SK-N-SH (cell line): Measurements from ENCODE around the gene RPS19. TPM values are rescaled to one million over a fixed set of nuclear protein-coding genes. Genes with fewer than 3 reads are reported as not detected.

ENCODE experiments used
- CTCF ChIA-PET: fragments of 300-600, 350-600 bp; formaldehyde crosslinking; extraction: SDS; loops from one replicate; lab custom pipeline; 2021; lab: Yijun Ruan, JAX
- POLR2A ChIA-PET: fragments of 350-600 bp; sonication (Branson Sonifier 250); formaldehyde crosslinking; extraction: SDS; loops from one replicate; lab custom pipeline; 2020; ENCODE audit warnings: antibody characterized with exemption, inconsistent platforms; lab: Yijun Ruan, JAX
- DNase-seq: peaks from one replicate; pipeline ENCODE4 v3.0.0; 2012
- H2AFZ ChIP-seq: fragments of 200-600 bp; sonication (generic); 2 replicates; pipeline ENCODE4 v1.8.1; 2016; ENCODE audit warnings: antibody characterized with exemption, mild to moderate bottlenecking, low read depth
- H3F3A ChIP-seq: fragments of 200-600 bp; sonication (generic); replicated peaks from 2 replicates; pipeline ENCODE3; 2016; ENCODE audit warnings: antibody characterized with exemption, mild to moderate bottlenecking; ENCODE audit not compliant: insufficient read depth
- H3K27ac ChIP-seq, 2 experiments: fragments of 200-500 bp in 1 of 2; fragments of 200-600 bp in 1 of 2; sonication (Bioruptor generic) in 1 of 2; sonication (generic), shearing (Covaris generic) in 1 of 2; 2 replicates each; pipeline versions ENCODE4 v1.5.1 to v1.6.1; 2014 to 2016; ENCODE audit warnings: low read depth in 2 of 2, inconsistent platforms in 1 of 2, low read length in 1 of 2, mild to moderate bottlenecking in 1 of 2, mixed read lengths in 1 of 2
- H3K27me3 ChIP-seq: fragments of 200-600 bp; sonication (generic), shearing (Covaris generic); 2 replicates; pipeline ENCODE4 v1.6.1; 2016; ENCODE audit warnings: mixed run types; ENCODE audit not compliant: insufficient read depth
- H3K36me3 ChIP-seq, 2 experiments: fragments of 200-500 bp in 1 of 2; fragments of 200-600 bp in 1 of 2; sonication (Bioruptor generic) in 1 of 2; sonication (generic) in 1 of 2; replicated peaks in 1 of 2; 2 replicates each; pipeline versions ENCODE3 to v1.5.1; 2014 to 2016; ENCODE audit warnings: low read length in 1 of 2, mild to moderate bottlenecking in 1 of 2; ENCODE audit not compliant: insufficient read depth in 2 of 2, control insufficient read depth in 1 of 2
- H3K4me1 ChIP-seq, 2 experiments: fragments of 200-500 bp in 1 of 2; fragments of 200-600 bp in 1 of 2; sonication (Bioruptor generic) in 1 of 2; sonication (generic), shearing (Covaris generic) in 1 of 2; 2 replicates each; pipeline versions ENCODE4 v1.5.1 to v1.6.1; 2014 to 2016; ENCODE audit warnings: low read depth in 1 of 2, low read length in 1 of 2, mixed run types in 1 of 2; ENCODE audit not compliant: insufficient read depth in 2 of 2, control insufficient read depth in 1 of 2
- H3K4me2 ChIP-seq: fragments of 200-600 bp; sonication (generic), shearing (Covaris generic); 2 replicates; pipeline ENCODE4 v1.6.1; 2017; ENCODE audit warnings: mixed run types
- H3K4me3 ChIP-seq, 2 experiments: fragments of 200-500 bp in 1 of 2; fragments of 200-600 bp in 1 of 2; sonication (Bioruptor generic) in 1 of 2; sonication (generic), shearing (Covaris generic) in 1 of 2; 2 replicates each; pipeline versions ENCODE4 v1.5.1 to v1.8.1; 2014 to 2016; ENCODE audit warnings: low read depth in 2 of 2, inconsistent platforms in 1 of 2, low read length in 1 of 2, mild to moderate bottlenecking in 1 of 2, mixed read lengths in 1 of 2, moderate library complexity in 1 of 2
- H3K79me2 ChIP-seq: fragments of 200-600 bp; sonication (generic); 2 replicates; pipeline ENCODE4 v1.8.1; 2017; ENCODE audit warnings: mild to moderate bottlenecking; ENCODE audit not compliant: insufficient read depth
- H3K9ac ChIP-seq: fragments of 200-600 bp; sonication (generic); 2 replicates; pipeline ENCODE4 v1.6.1; 2017; ENCODE audit warnings: mixed run types
- H3K9me2 ChIP-seq: fragments of 200-600 bp; sonication (generic); 2 replicates; pipeline ENCODE4 v1.6.1; 2017; ENCODE audit warnings: mixed run types
- H3K9me3 ChIP-seq: fragments of 200-600 bp; sonication (generic); 2 replicates; pipeline ENCODE4 v1.6.1; 2017; ENCODE audit warnings: mixed run types, mild to moderate bottlenecking, moderate library complexity
- H4K20me1 ChIP-seq: fragments of 200-600 bp; sonication (generic); 2 replicates; pipeline ENCODE4 v1.6.1; 2017; ENCODE audit warnings: mild to moderate bottlenecking, mixed run types; ENCODE audit not compliant: insufficient read depth
- CTCF ChIP-seq: fragments of 200-600 bp; sonication (generic); IDR thresholded peaks from 2 replicates; pipeline ENCODE4 v1.6.1; 2017; ENCODE audit warnings: antibody characterized with exemption, mild to moderate bottlenecking, moderate library complexity
- EP300 ChIP-seq, 2 experiments: IDR thresholded peaks; 2 replicates each; pipeline versions ENCODE4 v1.4.0 to v1.6.1; 2012; ENCODE audit warnings: borderline replicate concordance in 1 of 2, low read depth in 1 of 2, low read length in 1 of 2
- FOSL2 ChIP-seq: IDR thresholded peaks from 2 replicates; pipeline ENCODE4 v1.4.0; 2012; ENCODE audit warnings: low read depth, mild to moderate bottlenecking, moderate library complexity, borderline replicate concordance
- FOXJ3 ChIP-seq: sonication (generic); formaldehyde crosslinking; IDR thresholded peaks from 2 replicates; pipeline ENCODE4 v1.5.1; 2020; ENCODE audit warnings: mild to moderate bottlenecking, missing genetic modification reagents
- GATA2 ChIP-seq: sonication (generic); formaldehyde crosslinking; IDR thresholded peaks from 2 replicates; pipeline ENCODE4 v1.5.0; 2020; ENCODE audit warnings: mild to moderate bottlenecking, missing genetic modification reagents
- JUND ChIP-seq: IDR thresholded peaks from 2 replicates; pipeline ENCODE4 v1.4.0; 2012
- MXI1 ChIP-seq: IDR thresholded peaks from 2 replicates; pipeline ENCODE4 v1.6.1; 2012; ENCODE audit warnings: mild to moderate bottlenecking, low read depth, low read length, improper control_type of control experiment
- NFIC ChIP-seq: IDR thresholded peaks from 2 replicates; pipeline ENCODE4 v1.4.0; 2012; ENCODE audit warnings: borderline replicate concordance
- NRF1 ChIP-seq: IDR thresholded peaks from 2 replicates; pipeline ENCODE4 v1.6.1; 2012; ENCODE audit warnings: low read depth, mild to moderate bottlenecking, low read length
- RCOR1 ChIP-seq: fragments of 150-350 bp; IDR thresholded peaks from 2 replicates; pipeline ENCODE4 v1.6.1; 2017; ENCODE audit warnings: antibody characterized with exemption, low read length
- RFX5 ChIP-seq: IDR thresholded peaks from 2 replicates; pipeline ENCODE4 v1.6.1; 2012; ENCODE audit warnings: mild to moderate bottlenecking, improper control_type of control experiment, low read length
- RXRA ChIP-seq: IDR thresholded peaks from 2 replicates; pipeline ENCODE4 v1.4.0; 2012; ENCODE audit warnings: low read depth, mild to moderate bottlenecking, borderline replicate concordance
- SMC3 ChIP-seq: IDR thresholded peaks from 2 replicates; pipeline ENCODE4 v1.6.1; 2012; ENCODE audit warnings: low read depth, low read length, improper control_type of control experiment
- TAF1 ChIP-seq: IDR thresholded peaks from 2 replicates; pipeline ENCODE4 v1.6.1; 2012; ENCODE audit warnings: low read depth, mild to moderate bottlenecking, low read length, moderate library complexity, borderline replicate concordance
- TCF12 ChIP-seq: IDR thresholded peaks from 2 replicates; pipeline ENCODE4 v1.4.0; 2012
- TEAD4 ChIP-seq: IDR thresholded peaks from 2 replicates; pipeline ENCODE4 v1.4.0; 2012; ENCODE audit warnings: mild to moderate bottlenecking, borderline replicate concordance; ENCODE audit not compliant: insufficient read depth
- USF2 ChIP-seq: fragments of 150-350 bp; IDR thresholded peaks from 2 replicates; pipeline ENCODE4 v1.6.1; 2017; ENCODE audit warnings: antibody characterized with exemption, low read length, low read depth, borderline replicate concordance
- WGBS: methylation state at CpG from one replicate; pipeline ENCODE4 v1.1.6; 2017; ENCODE audit warnings: low lambda C conversion rate; 5-methylcytosine and 5-hydroxymethylcytosine counted together
- polyA plus RNA-seq, 3 experiments: library from polyadenylated mRNA; depleted of rRNA; stranded (reverse); fragments of >200 nt; gene quantifications; 2 replicates each; pipeline ENCODE4 v1.2.3, GENCODE V29; 2012
- TF ChIP-seq, protein P1 (sequence below): IDR thresholded peaks from 2 replicates; pipeline ENCODE4 v1.4.0; 2012; ENCODE audit warnings: low read depth
- TF ChIP-seq, protein P2 (sequence below): IDR thresholded peaks from 2 replicates; pipeline ENCODE4 v1.6.1; 2012; ENCODE audit warnings: mild to moderate bottlenecking, low read depth, low read length, moderate library complexity

Gene RPS19
- polyA plus RNA-seq, 1 of the 3 experiments (the other 2 are of a cell fraction), result 2,819 TPM

- Histone ChIP-seq H3K9ac (no peak overlapping the region), H4K20me1 (0 out of 2 replicates have a peak, but pooled peaks cover 5% of the 10 kb centered on the region), H3K9me3 (no peaks in the 10 kb centered on the region), H3K9me2 (no peaks in the 10 kb centered on the region), H3F3A (no peaks in the 10 kb centered on the region), H3K4me3 (no peak overlapping the region), H2AFZ (no peak overlapping the region), H3K4me2 (no peak overlapping the region), H3K27me3 (no peaks in the 10 kb centered on the region), H3K36me3 (peaks cover 22 to 59% of the 10 kb centered on the region in 2 experiments), H3K27ac (no peak overlapping the region), H3K4me1 (peaks cover 0 to 13% of the 10 kb centered on the region in 2 experiments; a peak in 1 of 4 replicates), H3K79me2 (no peaks in the 10 kb centered on the region)
- no peak for DNase-seq
- CTCF ChIA-PET, result interaction anchor here (0.9 to 1.8 kb wide), 2 partner anchors 30 to 32 kb away, joined by 3 to 7 read pairs; no protein-coding TSS in a partner anchor
- WGBS, result 91% methylated on average over 18 of the region's 19 CpGs
- no peak for TF ChIP-seq SMC3
- no peak for TF ChIP-seq USF2
- no peak for TF ChIP-seq RCOR1
- no peak for TF ChIP-seq TAF1
- no peak for TF ChIP-seq TEAD4
- no peak for TF ChIP-seq NRF1
- TF ChIP-seq CTCF, result no peak
- TF ChIP-seq, protein P1, sequence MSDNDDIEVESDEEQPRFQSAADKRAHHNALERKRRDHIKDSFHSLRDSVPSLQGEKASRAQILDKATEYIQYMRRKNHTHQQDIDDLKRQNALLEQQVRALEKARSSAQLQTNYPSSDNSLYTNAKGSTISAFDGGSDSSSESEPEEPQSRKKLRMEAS, result no peak
- TF ChIP-seq FOXJ3 (CRISPR knock-in tag), result no peak
- no peak for TF ChIP-seq FOSL2
- no peak for TF ChIP-seq RFX5
- no peak for TF ChIP-seq EP300 (IDR thresholded peaks at IDR 0.05; ENCODE audit: borderline replicate concordance in 1 of 2, low read depth in 1 of 2, low read length in 1 of 2)
- no peak for TF ChIP-seq RXRA
- no peak for TF ChIP-seq JUND
- no peak for TF ChIP-seq NFIC
- no peak for TF ChIP-seq GATA2 (CRISPR knock-in tag)
- no peak for TF ChIP-seq TCF12
- no peak for TF ChIP-seq MXI1
- TF ChIP-seq, protein P2, sequence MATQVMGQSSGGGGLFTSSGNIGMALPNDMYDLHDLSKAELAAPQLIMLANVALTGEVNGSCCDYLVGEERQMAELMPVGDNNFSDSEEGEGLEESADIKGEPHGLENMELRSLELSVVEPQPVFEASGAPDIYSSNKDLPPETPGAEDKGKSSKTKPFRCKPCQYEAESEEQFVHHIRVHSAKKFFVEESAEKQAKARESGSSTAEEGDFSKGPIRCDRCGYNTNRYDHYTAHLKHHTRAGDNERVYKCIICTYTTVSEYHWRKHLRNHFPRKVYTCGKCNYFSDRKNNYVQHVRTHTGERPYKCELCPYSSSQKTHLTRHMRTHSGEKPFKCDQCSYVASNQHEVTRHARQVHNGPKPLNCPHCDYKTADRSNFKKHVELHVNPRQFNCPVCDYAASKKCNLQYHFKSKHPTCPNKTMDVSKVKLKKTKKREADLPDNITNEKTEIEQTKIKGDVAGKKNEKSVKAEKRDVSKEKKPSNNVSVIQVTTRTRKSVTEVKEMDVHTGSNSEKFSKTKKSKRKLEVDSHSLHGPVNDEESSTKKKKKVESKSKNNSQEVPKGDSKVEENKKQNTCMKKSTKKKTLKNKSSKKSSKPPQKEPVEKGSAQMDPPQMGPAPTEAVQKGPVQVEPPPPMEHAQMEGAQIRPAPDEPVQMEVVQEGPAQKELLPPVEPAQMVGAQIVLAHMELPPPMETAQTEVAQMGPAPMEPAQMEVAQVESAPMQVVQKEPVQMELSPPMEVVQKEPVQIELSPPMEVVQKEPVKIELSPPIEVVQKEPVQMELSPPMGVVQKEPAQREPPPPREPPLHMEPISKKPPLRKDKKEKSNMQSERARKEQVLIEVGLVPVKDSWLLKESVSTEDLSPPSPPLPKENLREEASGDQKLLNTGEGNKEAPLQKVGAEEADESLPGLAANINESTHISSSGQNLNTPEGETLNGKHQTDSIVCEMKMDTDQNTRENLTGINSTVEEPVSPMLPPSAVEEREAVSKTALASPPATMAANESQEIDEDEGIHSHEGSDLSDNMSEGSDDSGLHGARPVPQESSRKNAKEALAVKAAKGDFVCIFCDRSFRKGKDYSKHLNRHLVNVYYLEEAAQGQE, result no peak
- POLR2A ChIA-PET, result no interaction called here
Measured at GRCh38 chr19:41903193-41903953, 43.3 kb downstream of the RPS19 start.
